HG03354 (cell line): ENCODE results near the gene PPFIA3.
"Not testable (repeated sequence)": the region's sequence is repeated elsewhere in the genome, so short reads cannot be mapped to it uniquely, and the experiment has no call there.

Experiments
- ATAC-seq: cut with Tn5 transposase; IDR thresholded peaks from one replicate; pipeline ENCODE4 v1.9.1; 2021; ENCODE audit warnings: mild to moderate bottlenecking; ENCODE audit not compliant: unreplicated experiment, poor library complexity, severe bottlenecking

Gene PPFIA3

GRCh38 chr19:49120868-49121267 is 1.5 kb downstream of the PPFIA3 start:
- ATAC-seq: no peak

- ATAC-seq: not testable (repeated sequence)
These were observed 2.5 kb downstream of the PPFIA3 start for GRCh38 chr19:49121841-49122240.

- not testable (repeated sequence) for ATAC-seq
These were observed 3.9 kb downstream of the PPFIA3 start for GRCh38 chr19:49123285-49123684.

DNA sequence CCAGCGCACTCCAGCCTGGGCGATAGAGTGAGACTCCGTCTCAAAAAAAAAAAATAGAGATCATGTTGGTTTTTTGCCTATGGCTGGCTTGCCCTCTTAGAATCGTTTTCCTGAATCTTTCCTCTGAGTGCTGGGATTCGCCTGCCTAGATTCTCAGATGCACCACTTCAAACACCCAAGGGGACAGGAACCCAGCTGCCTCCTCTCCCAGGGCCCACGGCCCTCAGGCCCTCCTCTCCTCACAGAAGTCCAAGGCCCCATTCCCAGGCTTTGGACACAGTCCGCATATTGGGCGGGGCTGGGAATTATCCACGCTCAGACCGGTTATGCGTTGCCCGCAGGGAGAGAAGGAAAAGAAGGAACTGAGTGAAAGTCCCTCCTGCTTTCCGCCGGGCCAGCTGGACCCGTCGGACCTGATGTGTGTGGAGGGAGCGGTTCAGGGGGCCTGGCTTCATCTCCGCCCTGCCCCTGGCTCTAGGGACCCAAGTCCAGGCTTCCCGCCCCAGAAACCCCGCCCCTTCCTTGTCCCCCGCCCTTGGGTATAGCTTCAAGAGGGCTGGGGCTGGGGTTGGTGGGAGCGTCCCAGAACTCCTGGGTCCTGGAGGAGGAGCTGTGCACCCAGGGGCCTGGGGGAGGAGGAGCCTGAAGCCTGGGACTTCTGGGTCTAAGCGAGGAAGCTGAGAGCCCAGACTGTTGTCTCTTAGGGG is 5.8 kb downstream of the PPFIA3 start:
- ATAC-seq: no peak

- ATAC-seq: no peak
These were observed 7.2 kb downstream of the PPFIA3 start for GRCh38 chr19:49126575-49126974.

DNA sequence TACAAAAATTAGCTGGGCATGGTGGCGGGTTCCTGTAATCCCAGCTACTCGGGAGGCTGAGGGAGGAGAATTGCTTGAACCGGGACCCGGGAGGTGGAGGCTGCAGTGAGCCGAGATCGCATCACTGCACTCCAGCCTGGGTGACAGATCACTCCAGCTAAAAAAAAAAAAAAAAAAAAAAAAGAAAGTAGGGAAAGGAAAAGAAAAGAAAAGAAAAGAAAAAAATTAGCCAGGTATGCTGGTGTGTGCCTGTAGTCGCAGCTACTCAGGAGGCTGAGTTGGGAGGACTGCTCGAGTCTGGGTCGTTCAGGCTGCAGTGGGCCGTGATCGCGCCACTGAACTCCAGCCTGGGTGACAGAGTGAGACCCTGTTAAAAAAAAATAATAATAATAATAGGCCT is 7.9 kb downstream of the PPFIA3 start:
- not testable (repeated sequence) for ATAC-seq

- ATAC-seq: peak; percentile 87
These were observed 8.6 kb downstream of the PPFIA3 start for GRCh38 chr19:49127674-49128544.

GRCh38 chr19:49128545-49129237 is 9.3 kb downstream of the PPFIA3 start:
- ATAC-seq: no peak

DNA sequence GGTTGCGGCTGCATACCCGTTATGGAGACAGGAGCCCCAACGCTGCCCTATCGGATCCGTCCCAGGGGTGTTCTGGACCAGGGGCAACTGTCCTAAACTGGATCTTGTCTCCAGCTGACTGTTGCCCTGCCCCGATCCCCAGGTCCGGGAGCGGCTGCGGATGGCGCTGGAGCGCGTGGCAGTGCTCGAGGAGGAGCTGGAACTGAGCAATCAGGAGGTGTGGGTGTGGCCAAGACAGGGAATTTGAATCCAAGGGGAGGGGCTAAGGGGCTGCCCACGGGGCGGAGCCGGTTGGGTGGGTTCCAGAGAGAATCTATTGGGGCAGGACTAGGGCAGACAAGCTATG is 9.9 kb downstream of the PPFIA3 start:
- no peak for ATAC-seq

DNA sequence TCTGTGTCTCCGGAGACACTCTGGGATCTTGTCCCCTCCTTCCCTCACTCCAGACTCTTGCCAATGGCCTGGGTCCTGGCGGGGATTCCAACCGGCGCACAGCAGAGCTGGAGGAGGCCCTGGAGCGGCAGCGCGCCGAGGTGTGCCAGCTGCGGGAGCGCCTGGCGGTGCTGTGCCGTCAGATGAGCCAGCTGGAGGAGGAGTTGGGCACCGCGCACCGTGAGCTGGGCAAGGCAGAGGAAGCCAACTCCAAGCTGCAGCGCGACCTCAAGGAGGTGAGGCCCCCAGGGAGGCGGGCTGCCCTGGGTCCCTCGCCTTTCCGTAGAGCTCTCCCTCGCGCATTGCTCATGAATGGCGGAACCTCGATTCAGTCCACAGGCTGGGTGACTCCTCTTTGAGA is 11.0 kb downstream of the PPFIA3 start:
- ATAC-seq: no peak

DNA sequence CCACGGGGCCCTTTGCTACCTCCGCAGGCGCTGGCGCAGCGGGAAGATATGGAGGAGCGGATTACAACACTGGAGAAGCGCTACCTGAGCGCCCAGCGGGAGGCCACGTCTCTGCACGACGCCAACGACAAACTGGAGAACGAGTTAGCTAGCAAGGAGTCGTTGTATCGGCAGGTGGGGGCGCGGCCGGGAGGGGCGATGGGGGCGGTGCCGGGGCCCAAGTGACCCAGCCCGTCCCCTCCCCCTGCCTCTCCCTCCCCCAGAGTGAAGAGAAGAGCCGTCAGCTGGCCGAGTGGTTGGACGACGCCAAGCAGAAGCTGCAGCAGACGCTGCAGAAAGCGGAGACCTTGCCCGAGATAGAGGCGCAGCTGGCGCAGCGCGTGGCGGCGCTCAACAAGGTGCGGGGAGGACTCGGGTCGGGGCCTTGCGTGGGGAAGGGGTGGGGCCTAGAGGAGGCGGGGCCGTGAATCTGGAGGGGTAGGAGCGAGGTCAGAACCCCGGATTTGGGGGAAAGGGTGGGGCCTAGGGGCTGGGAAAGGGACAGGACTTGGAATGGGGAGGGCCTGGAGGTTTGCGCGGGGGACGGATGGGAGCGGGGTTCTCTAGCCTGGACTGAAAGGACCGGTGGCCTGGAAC is 13.7 kb downstream of the PPFIA3 start:
- no peak for ATAC-seq

DNA sequence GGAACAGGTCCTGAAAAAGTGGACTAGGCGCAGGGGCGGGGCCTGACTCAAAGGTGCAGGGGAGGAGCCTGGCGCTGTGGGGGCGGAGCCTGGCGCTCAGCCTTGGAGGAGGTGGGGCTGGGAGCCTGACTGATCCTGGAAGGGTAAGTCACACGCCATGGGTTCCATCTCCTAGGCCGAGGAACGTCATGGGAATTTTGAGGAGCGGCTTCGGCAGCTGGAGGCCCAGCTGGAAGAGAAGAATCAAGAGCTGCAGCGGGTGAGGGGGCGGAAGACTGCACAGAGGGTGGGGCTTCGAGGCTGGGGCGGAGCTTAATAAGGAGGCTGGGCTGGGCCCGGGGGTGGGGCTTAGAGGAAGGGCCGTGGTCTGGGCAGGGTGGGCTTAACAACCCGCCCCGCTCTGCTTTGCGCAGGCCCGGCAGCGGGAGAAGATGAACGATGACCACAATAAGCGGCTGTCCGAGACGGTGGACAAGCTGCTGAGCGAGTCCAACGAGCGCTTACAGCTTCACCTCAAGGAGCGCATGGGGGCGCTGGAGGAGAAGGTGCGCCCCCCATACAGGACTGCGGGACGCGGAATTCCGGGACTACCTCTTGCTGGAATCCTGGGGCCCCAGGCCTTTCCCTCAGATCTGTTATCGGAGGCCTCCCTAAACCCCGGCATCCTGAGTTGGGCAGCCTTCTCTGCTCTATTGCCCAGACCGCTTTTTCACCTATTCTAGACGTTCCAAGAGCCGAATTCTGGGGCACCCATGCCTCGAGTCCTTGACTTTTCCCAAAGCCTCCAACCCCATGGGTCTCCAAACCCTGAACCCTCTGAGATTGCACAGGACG is 14.5 kb downstream of the PPFIA3 start:
- ATAC-seq: no peak

DNA sequence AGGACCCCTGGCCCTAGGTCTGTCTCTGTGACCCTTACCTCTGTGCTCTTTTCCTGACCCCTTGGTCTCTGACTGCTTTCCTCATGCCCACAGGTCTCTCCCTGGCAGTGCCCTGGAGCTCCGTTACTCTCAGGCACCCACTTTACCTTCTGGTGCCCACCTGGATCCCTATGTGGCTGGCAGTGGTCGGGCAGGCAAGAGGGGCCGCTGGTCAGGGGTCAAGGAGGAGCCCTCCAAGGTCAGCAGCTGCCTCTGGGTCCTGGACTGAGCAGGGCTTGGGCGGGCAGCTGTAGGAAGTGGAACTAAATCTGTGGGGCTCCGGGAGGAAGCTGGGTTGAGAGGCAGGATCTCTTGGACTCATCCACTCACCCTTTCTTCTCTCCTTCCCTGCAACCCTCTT is 16.3 kb downstream of the PPFIA3 start:
- no peak for ATAC-seq

DNA sequence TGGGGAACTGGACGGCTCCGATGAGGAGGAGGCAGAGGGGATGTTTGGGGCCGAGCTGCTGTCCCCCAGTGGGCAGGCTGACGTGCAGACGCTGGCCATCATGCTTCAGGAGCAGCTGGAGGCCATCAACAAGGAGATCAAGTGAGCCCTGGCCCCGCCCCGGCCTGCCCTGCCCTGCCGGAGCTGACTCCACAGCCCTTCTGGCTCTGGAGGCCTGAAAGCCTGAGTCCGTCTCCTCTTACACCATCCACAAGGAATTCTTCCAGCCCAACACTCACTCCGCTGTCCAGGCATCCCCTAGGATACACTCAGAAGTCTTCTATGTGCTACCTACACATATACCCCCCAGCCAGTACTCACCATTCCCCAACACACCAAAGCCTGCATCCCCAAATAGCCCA is 17.4 kb downstream of the PPFIA3 start:
- ATAC-seq: no peak

DNA sequence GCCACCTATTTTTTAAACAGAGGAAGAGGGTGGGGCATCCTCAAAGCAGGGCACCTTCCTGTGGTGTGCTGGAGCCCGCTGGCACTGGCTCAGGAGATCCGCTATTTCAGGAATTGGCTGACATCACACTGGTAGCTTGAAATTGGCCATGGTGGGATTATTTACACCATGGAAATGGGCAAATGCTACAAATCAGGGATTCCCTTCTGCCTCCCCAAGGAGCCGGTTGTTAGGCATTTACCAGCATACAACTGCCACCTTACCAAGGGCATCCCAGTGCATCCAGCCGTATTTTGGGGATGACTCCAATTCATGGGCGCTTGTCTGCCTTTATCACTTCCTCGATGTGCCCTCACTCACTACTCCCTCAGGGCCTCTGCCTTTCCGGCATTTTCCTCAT is 21.6 kb downstream of the PPFIA3 start:
- no peak for ATAC-seq

GRCh38 chr19:49141352-49141751 is 22.0 kb downstream of the PPFIA3 start:
- no peak for ATAC-seq

DNA sequence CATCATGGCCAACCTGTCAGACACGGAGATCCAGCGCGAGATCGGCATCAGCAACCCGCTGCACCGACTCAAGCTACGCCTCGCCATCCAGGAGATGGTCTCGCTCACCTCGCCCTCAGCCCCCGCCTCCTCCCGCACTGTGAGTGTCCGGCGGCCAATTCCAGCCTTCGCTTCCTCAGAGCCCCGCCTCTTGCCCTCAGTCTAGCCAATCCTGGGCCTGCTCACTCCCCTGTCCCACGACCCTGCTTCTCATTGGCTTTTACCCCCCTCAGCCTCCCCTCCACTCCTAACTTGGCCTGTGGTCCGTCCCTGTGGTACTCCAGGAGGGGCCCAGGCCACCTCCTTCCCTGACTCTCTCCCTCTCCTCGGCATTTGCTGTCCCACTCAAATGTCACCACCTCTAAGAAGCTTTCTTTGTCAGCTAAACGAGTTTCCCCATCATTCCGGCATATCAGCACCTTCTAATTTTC is 23.6 kb downstream of the PPFIA3 start:
- peak; percentile 68 for ATAC-seq

GRCh38 chr19:49145573-49146407 is 26.4 kb downstream of the PPFIA3 start:
- no peak for ATAC-seq
